Measurements from ENCODE around the gene CYB5RL. TPM values are rescaled to one million over a fixed set of nuclear protein-coding genes. Genes with fewer than 3 reads are reported as not detected.
A peak's percentile ranks its signal among the peaks of the same experiment; 100 is the strongest.
"Not testable (repeated sequence)": the region's sequence is repeated elsewhere in the genome, so short reads cannot be mapped to it uniquely, and the experiment has no call there.

CYB5RL gene
- total RNA-seq, 1 donor from 2014 or later = 5.1 TPM

DNA sequence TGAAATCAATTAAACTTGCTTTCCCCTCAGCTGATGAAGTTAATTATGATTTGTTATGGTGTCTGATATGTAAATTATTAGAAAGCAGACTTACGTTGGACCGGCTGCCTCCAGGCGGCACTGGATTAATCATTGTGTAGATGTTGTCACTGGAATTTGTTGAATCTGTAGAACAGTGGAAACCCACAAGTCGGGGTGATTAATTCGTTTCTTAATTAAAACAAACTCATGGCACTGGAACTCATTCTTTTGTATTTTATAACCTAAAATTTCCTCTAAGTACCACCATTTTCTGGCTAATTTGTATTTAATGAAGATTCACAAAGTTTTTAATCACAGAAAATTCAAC is 39.2 kb upstream of the CYB5RL start:
- H3K9me3 ChIP-seq = no peaks in the 10 kb centered on the region
- no peak overlapping the region for H3K4me3 ChIP-seq
- TF ChIP-seq, protein P1, sequence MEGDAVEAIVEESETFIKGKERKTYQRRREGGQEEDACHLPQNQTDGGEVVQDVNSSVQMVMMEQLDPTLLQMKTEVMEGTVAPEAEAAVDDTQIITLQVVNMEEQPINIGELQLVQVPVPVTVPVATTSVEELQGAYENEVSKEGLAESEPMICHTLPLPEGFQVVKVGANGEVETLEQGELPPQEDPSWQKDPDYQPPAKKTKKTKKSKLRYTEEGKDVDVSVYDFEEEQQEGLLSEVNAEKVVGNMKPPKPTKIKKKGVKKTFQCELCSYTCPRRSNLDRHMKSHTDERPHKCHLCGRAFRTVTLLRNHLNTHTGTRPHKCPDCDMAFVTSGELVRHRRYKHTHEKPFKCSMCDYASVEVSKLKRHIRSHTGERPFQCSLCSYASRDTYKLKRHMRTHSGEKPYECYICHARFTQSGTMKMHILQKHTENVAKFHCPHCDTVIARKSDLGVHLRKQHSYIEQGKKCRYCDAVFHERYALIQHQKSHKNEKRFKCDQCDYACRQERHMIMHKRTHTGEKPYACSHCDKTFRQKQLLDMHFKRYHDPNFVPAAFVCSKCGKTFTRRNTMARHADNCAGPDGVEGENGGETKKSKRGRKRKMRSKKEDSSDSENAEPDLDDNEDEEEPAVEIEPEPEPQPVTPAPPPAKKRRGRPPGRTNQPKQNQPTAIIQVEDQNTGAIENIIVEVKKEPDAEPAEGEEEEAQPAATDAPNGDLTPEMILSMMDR (IDR thresholded peaks at IDR 0.05) = no peak
- no peaks in the 10 kb centered on the region for H3K27me3 ChIP-seq
- H3K36me3 ChIP-seq = peaks cover 21 to 57% of the 10 kb centered on the region in 2 donors
- peak overlapping the region in 1 of 2 donors; percentile 41 for H3K27ac ChIP-seq
- intact Hi-C loops (cut with DNase I) = no loop called here
- peaks cover 0 to 4% of the 10 kb centered on the region in 2 donors for H3K4me1 ChIP-seq
- DNase-seq (ENCODE audit: low spot score in 2 of 2) = no peak

DNA sequence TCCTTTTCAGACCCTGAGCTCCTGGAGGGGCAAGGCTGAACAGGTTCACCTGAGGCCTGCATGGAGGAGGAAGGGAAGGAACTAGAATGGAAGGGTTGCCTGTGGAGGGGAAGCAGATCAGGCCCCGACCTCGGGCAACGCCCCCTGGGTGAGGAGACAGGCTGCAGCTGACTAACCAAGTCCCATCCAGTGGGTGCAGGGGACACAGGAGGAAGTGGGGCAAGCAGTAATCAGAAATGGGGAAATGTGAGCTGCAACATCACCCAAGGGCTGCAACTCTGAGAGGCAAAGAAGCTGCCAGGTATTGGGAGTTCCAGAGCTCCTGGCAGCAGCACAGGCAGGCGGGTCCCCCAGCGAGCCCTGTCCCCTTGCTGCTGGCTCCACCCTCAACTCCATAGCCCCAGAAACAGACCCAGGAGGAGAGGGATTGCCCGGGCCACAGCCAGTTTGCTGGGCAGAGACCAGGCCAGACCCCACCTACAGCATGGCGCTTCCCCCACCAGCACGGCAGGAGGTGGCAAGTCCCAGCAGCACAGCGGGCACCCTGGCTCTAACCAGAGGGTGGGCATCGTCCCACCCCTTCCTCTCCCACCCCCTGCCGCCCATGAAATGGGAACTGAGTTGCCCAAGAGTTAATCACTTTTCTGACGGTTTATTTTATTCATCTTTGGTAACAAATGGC is 38.7 kb upstream of the CYB5RL start:
- TF ChIP-seq, protein P1 (IDR thresholded peaks at IDR 0.05) = no peak
- H3K4me1 ChIP-seq = peaks cover 0 to 4% of the 10 kb centered on the region in 2 donors
- intact Hi-C loops (cut with DNase I) = no loop called here
- H3K27me3 ChIP-seq = no peaks in the 10 kb centered on the region
- peaks cover 21 to 51% of the 10 kb centered on the region in 2 donors for H3K36me3 ChIP-seq
- no peaks in the 10 kb centered on the region for H3K9me3 ChIP-seq
- no peak overlapping the region for H3K4me3 ChIP-seq
- no peak for DNase-seq (ENCODE audit: low spot score in 2 of 2)
- peak overlapping the region in 1 of 2 donors; percentile 41 for H3K27ac ChIP-seq

DNA sequence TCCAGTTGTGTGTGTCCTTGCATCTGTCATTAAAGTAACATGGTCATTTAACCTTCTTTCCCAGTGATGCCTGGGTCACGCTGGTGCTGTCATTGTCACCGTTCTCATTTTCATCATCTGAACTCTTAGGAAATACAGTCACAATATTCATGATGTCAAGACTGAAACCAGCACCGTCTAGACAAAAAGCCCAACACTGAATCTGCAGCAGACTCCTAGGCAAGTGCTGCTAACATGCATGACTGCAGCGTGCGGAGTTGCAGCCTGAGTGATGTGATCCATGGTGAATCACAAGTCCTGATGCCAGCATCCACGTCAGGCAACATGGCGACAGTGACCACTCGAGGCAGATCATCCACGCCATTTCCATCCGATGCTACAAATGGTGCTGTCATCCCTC is 37.8 kb upstream of the CYB5RL start:
- intact Hi-C loops (cut with DNase I) = no loop called here
- H3K9me3 ChIP-seq = no peaks in the 10 kb centered on the region
- H3K36me3 ChIP-seq = peaks cover 21 to 45% of the 10 kb centered on the region in 2 donors

DNA sequence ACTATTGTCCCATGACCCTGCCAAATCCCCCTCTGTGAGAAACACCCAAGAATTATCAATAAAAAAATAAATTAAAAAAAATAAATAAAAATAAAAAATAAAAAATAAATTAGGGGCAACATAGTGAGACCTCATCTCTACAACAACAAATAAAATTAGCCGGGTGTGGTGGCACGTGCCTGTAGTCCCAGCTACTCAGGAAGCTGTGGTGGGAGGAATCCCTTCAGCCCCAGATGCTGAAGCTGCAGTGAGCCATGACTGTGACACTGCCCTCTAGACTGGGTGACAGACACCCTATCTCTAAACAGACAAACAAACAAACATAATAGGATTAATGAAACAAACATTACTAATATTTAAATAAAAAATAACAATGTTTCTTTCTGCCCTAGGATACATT is 34.5 kb upstream of the CYB5RL start:
- H3K27ac ChIP-seq = no peak overlapping the region
- DNase-seq (ENCODE audit: low spot score in 2 of 2) = no peak
- no peaks in the 10 kb centered on the region for H3K4me1 ChIP-seq
- no peak overlapping the region for H3K4me3 ChIP-seq
- H3K36me3 ChIP-seq = peaks cover 3 to 28% of the 10 kb centered on the region in 2 donors
- TF ChIP-seq, protein P1 (IDR thresholded peaks at IDR 0.05) = no peak
- intact Hi-C loops (cut with DNase I) = no loop called here
- no peaks in the 10 kb centered on the region for H3K9me3 ChIP-seq
- H3K27me3 ChIP-seq = no peaks in the 10 kb centered on the region

More for the DNA sequence above, 37.8 kb upstream of the CYB5RL start:
- no peak for DNase-seq (ENCODE audit: low spot score in 2 of 2)
- Histone ChIP-seq H3K27ac (no peak overlapping the region), H3K27me3 (no peaks in the 10 kb centered on the region), H3K4me1 (peaks cover 0 to 4% of the 10 kb centered on the region in 2 donors), H3K4me3 (no peak overlapping the region)
- TF ChIP-seq, protein P1 (IDR thresholded peaks at IDR 0.05) = no peak

DNA sequence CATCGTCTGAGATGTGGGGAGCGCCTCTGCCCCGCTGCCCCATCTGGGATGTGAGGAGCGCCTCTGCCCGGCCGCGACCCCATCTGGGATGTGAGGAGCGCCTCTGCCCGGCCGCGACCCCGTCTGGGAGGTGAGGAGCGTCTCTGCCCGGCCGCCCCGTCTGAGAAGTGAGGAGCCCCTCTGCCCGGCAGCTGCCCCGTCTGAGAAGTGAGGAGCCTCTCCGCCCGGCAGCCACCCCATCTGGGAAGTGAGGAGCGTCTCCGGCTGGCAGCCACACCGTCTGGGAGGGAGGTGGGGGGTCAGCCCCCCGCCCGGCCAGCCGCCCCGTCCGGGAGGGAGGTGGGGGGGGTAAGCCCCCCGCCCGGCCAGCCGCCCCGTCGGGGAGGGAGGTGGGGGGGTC is 33.4 kb upstream of the CYB5RL start:
- intact Hi-C loops (cut with DNase I); H3K27ac ChIP-seq; H3K9me3 ChIP-seq; H3K4me1 ChIP-seq; H3K27me3 ChIP-seq; H3K4me3 ChIP-seq; DNase-seq (ENCODE audit: low spot score in 2 of 2): not testable (repeated sequence)
- H3K36me3 ChIP-seq = peaks cover 1 to 20% of the 10 kb centered on the region in 2 donors

DNA sequence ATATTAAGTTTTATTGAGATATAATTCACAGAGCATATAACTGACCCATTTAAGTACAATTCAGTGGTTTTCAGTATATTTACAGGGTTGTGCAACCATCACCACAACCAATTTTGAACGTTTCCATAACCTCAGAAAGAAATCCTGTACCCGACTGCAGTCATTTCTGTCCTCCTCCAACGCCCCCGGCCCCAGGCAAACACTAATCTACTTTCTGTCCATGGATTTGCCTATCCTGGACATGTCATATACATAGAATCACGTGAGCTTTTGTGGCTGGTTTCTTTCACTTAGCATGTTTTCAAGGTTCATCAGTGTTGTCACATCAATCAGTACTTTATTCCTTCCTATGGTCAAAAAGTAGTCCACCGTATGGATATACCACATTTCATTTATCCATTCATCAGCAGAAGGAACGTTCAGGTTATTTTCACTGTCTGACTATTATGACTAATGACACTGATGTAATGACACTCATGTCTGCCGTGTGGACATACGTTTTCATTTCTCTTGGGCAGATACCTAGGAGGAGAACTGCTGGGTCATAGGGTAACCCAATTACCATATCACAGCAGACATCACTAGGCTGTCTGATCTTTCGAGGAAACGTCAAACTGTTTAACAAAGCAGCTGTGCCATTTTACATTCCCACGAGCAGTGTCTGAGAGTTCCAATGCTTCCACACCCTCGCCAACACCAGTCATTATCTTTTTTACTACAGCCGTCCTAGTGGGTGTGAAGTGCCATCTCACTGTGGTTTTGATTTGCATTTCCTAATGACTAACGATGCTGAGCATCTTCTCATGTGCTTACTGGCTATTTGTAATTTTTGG is 30.9 kb upstream of the CYB5RL start:
- H3K9me3 ChIP-seq = no peaks in the 10 kb centered on the region

More for the DNA sequence above, 30.9 kb upstream of the CYB5RL start:
- intact Hi-C loops (cut with DNase I) = no loop called here
- no peaks in the 10 kb centered on the region for H3K27me3 ChIP-seq
- TF ChIP-seq, protein P1 (IDR thresholded peaks at IDR 0.05) = no peak
- H3K4me3 ChIP-seq = no peak overlapping the region
- DNase-seq (ENCODE audit: low spot score in 2 of 2) = no peak
- H3K36me3 ChIP-seq = peaks cover 0 to 4% of the 10 kb centered on the region in 2 donors
- H3K4me1 ChIP-seq = peaks cover 0 to 8% of the 10 kb centered on the region in 2 donors
- no peak overlapping the region for H3K27ac ChIP-seq

Data from ascending aorta (tissue), 2 donors.